GM19035 (cell line): ENCODE measurements around the gene CREBBP.
A peak's percentile ranks its signal among the peaks of the same experiment; 100 is the strongest.

Source experiments
- ATAC-seq: cut with Tn5 transposase; IDR thresholded peaks from one replicate; pipeline ENCODE4 v1.9.1; 2021; ENCODE audit not compliant: unreplicated experiment

Gene CREBBP

GRCh38 chr16:3800477-3801270 lies 79.8 kb downstream of the CREBBP start:
- no peak for ATAC-seq

GRCh38 chr16:3800019-3800418 lies 80.5 kb downstream of the CREBBP start:
- ATAC-seq = no peak

- no peak for ATAC-seq
Measured at GRCh38 chr16:3799354-3799753, 81.2 kb downstream of the CREBBP start.

GRCh38 chr16:3798838-3799237 lies 81.7 kb downstream of the CREBBP start:
- ATAC-seq = no peak

GRCh38 chr16:3797904-3798811 lies 82.4 kb downstream of the CREBBP start:
- no peak for ATAC-seq

- ATAC-seq = no peak
Measured at GRCh38 chr16:3797473-3797872, 83.0 kb downstream of the CREBBP start.

GRCh38 chr16:3793161-3793576 lies 87.3 kb downstream of the CREBBP start:
- ATAC-seq = no peak

- ATAC-seq = no peak
Measured at GRCh38 chr16:3792472-3793012, 88.0 kb downstream of the CREBBP start.

- no peak for ATAC-seq
Measured at GRCh38 chr16:3791701-3792100, 88.8 kb downstream of the CREBBP start.

GRCh38 chr16:3789375-3790099 lies 91.0 kb downstream of the CREBBP start:
- no peak for ATAC-seq

GRCh38 chr16:3788711-3789374 lies 91.7 kb downstream of the CREBBP start:
- ATAC-seq = no peak

- ATAC-seq = peak; percentile 63
Measured at GRCh38 chr16:3787924-3788661, 92.4 kb downstream of the CREBBP start.

GRCh38 chr16:3785413-3785812 lies 95.1 kb downstream of the CREBBP start:
- no peak for ATAC-seq

GRCh38 chr16:3783516-3783915 lies 97.0 kb downstream of the CREBBP start:
- no peak for ATAC-seq

GRCh38 chr16:3782566-3782965 lies 97.9 kb downstream of the CREBBP start:
- no peak for ATAC-seq

- no peak for ATAC-seq
Measured at GRCh38 chr16:3781421-3781820, 99.1 kb downstream of the CREBBP start.

GRCh38 chr16:3780570-3780969 lies 99.9 kb downstream of the CREBBP start:
- ATAC-seq = no peak

- ATAC-seq = no peak
Measured at GRCh38 chr16:3776316-3776715, 104.2 kb downstream of the CREBBP start.

- no peak for ATAC-seq
Measured at GRCh38 chr16:3774819-3775218, 105.7 kb downstream of the CREBBP start.
